ENCODE measurements around the gene VAC14. TPM values are rescaled to one million over a fixed set of nuclear protein-coding genes. Genes with fewer than 3 reads are reported as not detected.

VAC14 gene
- total RNA-seq, 4 donors from 2014 or later = 23.5 to 44.1 (median 29.8) TPM

- WGBS, 2 donors (ENCODE audit: low coverage in 1 of 2) = 67 to 84% methylated on average over 4 to 9 of the region's 16 CpGs
- TF ChIP-seq POLR2AphosphoS5 (IDR thresholded peaks at IDR 0.05) (no peak), CTCF (IDR thresholded peaks at IDR 0.05) (no peak), EP300 (IDR thresholded peaks at IDR 0.05) (no peak), POLR2A (IDR thresholded peaks at IDR 0.05) (no peak)
- Histone ChIP-seq H3K9me3 (no peaks in the 10 kb centered on the region), H3K27me3 (no peaks in the 10 kb centered on the region), H3K4me3 (no peak overlapping the region), H3K36me3 (peaks cover 0 to under 1% of the 10 kb centered on the region in 2 donors), H3K4me1 (peaks cover 16 to 93% (median 47%) of the 10 kb centered on the region in 3 donors), H3K27ac (peak overlapping the region; percentile 56 to 84 (median 82))
- no peak for ATAC-seq
These were observed 51.0 kb downstream of the VAC14 start for GRCh38 chr16:70749681-70750601.

- no peak for ATAC-seq
- Histone ChIP-seq H3K4me1 (peaks cover 16 to 100% (median 47%) of the 10 kb centered on the region in 3 donors), H3K27me3 (no peaks in the 10 kb centered on the region), H3K36me3 (peaks cover 0 to 8% of the 10 kb centered on the region in 2 donors), H3K27ac (peak overlapping the region in 3 of 4 donors; percentile 81 to 84 (median 82)), H3K9me3 (no peaks in the 10 kb centered on the region), H3K4me3 (no peak overlapping the region)
- TF ChIP-seq EP300 (IDR thresholded peaks at IDR 0.05) (no peak), CTCF (IDR thresholded peaks at IDR 0.05) (no peak), POLR2A (IDR thresholded peaks at IDR 0.05) (no peak), POLR2AphosphoS5 (IDR thresholded peaks at IDR 0.05) (no peak)
- WGBS, 2 donors (ENCODE audit: low coverage in 1 of 2) = 76 to 95% methylated on average over 5 to 7 of the region's 9 CpGs
These were observed 51.8 kb downstream of the VAC14 start for GRCh38 chr16:70749006-70749678.

- Histone ChIP-seq H3K4me1 (peaks cover 16 to 95% (median 47%) of the 10 kb centered on the region in 3 donors), H3K4me3 (no peak overlapping the region), H3K9me3 (no peaks in the 10 kb centered on the region), H3K36me3 (peaks cover 0 to 19% of the 10 kb centered on the region in 2 donors), H3K27ac (peak overlapping the region in 3 of 4 donors; percentile 84 to 92 (median 85)), H3K27me3 (no peaks in the 10 kb centered on the region)
- TF ChIP-seq CTCF (IDR thresholded peaks at IDR 0.05) = no peak
- no peak for TF ChIP-seq EP300 (IDR thresholded peaks at IDR 0.05)
- TF ChIP-seq POLR2A (IDR thresholded peaks at IDR 0.05) = no peak
- 45 to 82% methylated on average over 2 to 6 of the region's 15 CpGs for WGBS, 2 donors (ENCODE audit: low coverage in 1 of 2)
- no peak for ATAC-seq
These were observed 53.0 kb downstream of the VAC14 start for GRCh38 chr16:70747703-70748631.

GRCh38 chr16:70746708-70747424, 54.1 kb downstream of the VAC14 start:
- Histone ChIP-seq H3K36me3 (peaks cover 0 to 30% of the 10 kb centered on the region in 2 donors), H3K27me3 (no peaks in the 10 kb centered on the region), H3K27ac (peak overlapping the region; percentile 48 to 92 (median 84)), H3K4me1 (peaks cover 16 to 85% (median 41%) of the 10 kb centered on the region in 3 donors), H3K9me3 (no peaks in the 10 kb centered on the region), H3K4me3 (no peak overlapping the region)
- WGBS, 2 donors (ENCODE audit: low coverage in 1 of 2) = 45 to 64% methylated on average over 5 to 12 of the region's 15 CpGs
- ATAC-seq = peak; percentile 79
- TF ChIP-seq EP300 (IDR thresholded peaks at IDR 0.05) = no peak
- peak; percentile 73 for TF ChIP-seq POLR2AphosphoS5 (IDR thresholded peaks at IDR 0.05)
